SJCRH30 (cell line): ENCODE results near the gene C22orf39. TPM values are rescaled to one million over a fixed set of nuclear protein-coding genes. Genes with fewer than 3 reads are reported as not detected.

Source experiments
- DNase-seq, 2 experiments: peaks; one replicate each; pipeline ENCODE4 v3.0.0-alpha.2; 2015 to 2020
- H3K27ac ChIP-seq: fragments of 250-450 bp; sonication (Bioruptor Pico); 2 replicates; pipeline ENCODE4 v1.5.1; 2020; ENCODE audit warnings: mild to moderate bottlenecking, moderate library complexity
- H3K27me3 ChIP-seq: fragments of 250-450 bp; sonication (Bioruptor Pico); 2 replicates; pipeline ENCODE4 v1.5.1; 2020; ENCODE audit warnings: mild to moderate bottlenecking, moderate library complexity
- H3K36me3 ChIP-seq: fragments of 250-450 bp; sonication (Bioruptor Pico); 2 replicates; pipeline ENCODE4 v1.5.1; 2020; ENCODE audit warnings: mild to moderate bottlenecking, moderate library complexity
- H3K4me1 ChIP-seq: fragments of 250-450 bp; sonication (Bioruptor Pico); 2 replicates; pipeline ENCODE4 v1.5.1; 2020; ENCODE audit warnings: mild to moderate bottlenecking, moderate library complexity
- H3K4me3 ChIP-seq: fragments of 250-450 bp; sonication (Bioruptor Pico); 2 replicates; pipeline ENCODE4 v1.5.1; 2020; ENCODE audit warnings: mild to moderate bottlenecking, moderate library complexity
- H3K9me3 ChIP-seq: fragments of 250-450 bp; sonication (Bioruptor Pico); replicated peaks from 2 replicates; pipeline ENCODE4 v1.5.1; 2020; ENCODE audit warnings: mild to moderate bottlenecking, moderate library complexity
- total RNA-seq: library from RNA; depleted of rRNA; stranded (reverse); fragments of >200 nt; shearing (Covaris generic); gene quantifications from 2 replicates; pipeline ENCODE4 v1.2.3, GENCODE V29; 2014; rRNA removed

C22orf39 gene
- total RNA-seq, 1 experiment from 2014 or later: 40.9 TPM

DNA sequence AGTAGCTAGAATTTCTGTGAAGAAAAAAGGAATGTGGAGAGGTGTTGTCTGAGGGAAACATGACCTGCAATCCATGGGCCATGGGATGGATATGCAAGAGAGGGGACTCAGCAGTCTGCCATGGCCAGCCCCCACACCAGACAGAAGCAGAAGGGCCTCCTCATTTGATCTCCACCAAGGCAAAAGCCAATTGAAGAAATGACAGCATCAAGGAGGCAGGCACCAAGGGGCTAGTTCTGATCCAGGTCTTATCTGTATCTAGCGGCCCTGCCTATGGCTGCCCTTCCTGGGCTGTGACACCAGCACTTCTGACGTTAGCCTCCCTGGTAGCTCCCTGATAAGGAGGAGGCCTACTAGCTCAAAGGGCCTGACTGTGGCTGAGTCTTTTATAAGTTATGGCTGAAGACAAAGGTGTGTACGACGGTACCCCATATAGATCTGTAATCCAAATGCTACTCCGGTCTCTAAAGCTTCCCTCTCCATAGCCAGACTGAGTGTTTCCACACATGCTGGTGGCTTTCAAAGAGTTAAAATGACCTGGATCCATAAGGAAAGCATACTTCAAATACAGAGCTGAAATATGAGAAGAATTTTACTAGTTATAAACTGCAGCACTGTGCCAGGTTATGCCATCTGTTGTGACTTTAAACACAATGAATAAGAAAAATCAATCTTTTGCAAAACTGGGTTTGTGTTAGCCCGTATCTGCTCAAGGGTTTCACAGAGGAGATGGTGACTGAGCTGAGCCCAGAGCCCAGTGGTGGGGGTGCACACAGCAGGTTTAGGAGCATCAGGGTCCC is 50.4 kb downstream of the C22orf39 start:
- Histone ChIP-seq H3K27me3 (no peaks in the 10 kb centered on the region), H3K36me3 (peaks cover 35% of the 10 kb centered on the region), H3K27ac (no peak overlapping the region), H3K4me1 (no peaks in the 10 kb centered on the region), H3K4me3 (no peak overlapping the region), H3K9me3 (no peaks in the 10 kb centered on the region)
- DNase-seq: no peak

DNA sequence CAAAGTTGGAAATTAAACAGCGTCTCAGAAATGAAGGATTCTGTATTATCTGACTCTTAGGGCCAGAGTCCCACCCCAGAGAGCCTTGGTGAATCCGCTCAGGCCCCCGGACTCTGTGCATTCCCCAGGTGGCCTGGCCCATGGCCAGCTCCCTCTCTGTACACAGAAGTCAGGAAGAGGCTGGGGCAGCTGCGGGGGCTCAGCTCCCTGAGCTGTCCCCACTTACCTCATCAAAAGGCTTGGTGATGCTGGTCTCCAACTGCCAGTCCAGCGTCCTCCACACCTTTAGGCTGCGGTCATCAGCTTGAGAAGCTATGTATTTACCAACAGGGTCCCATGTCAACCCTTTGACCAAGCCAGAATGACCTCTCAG is 51.0 kb downstream of the C22orf39 start:
- no peaks in the 10 kb centered on the region for H3K27me3 ChIP-seq
- H3K4me3 ChIP-seq: no peak overlapping the region
- no peak overlapping the region for H3K27ac ChIP-seq
- H3K36me3 ChIP-seq: peaks cover 39% of the 10 kb centered on the region
- no peaks in the 10 kb centered on the region for H3K4me1 ChIP-seq
- H3K9me3 ChIP-seq: no peaks in the 10 kb centered on the region
- no peak for DNase-seq

DNA sequence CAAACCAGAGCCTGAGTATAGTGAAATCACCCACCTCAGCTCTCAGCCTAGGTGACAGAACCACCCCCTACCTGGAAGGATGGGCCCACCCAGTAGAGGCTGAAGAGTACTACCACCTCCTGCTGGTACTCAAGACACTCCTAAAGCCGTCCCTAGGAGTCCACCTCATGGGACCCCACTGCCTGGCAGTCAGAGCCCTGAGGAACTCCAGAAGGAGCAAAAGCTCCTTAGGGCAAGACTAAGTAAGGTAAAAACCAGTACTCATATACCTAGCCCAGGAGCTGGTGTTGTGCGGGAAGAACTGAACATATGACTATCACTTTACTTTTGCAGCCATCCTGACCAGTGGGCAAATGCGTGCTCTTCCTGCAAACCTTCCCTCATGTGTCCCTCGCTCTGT is 52.2 kb downstream of the C22orf39 start:
- H3K27me3 ChIP-seq: no peaks in the 10 kb centered on the region
- no peaks in the 10 kb centered on the region for H3K9me3 ChIP-seq
- no peak for DNase-seq
- H3K4me3 ChIP-seq: no peak overlapping the region
- H3K27ac ChIP-seq: no peak overlapping the region
- H3K36me3 ChIP-seq: peaks cover 42% of the 10 kb centered on the region
- no peaks in the 10 kb centered on the region for H3K4me1 ChIP-seq

DNA sequence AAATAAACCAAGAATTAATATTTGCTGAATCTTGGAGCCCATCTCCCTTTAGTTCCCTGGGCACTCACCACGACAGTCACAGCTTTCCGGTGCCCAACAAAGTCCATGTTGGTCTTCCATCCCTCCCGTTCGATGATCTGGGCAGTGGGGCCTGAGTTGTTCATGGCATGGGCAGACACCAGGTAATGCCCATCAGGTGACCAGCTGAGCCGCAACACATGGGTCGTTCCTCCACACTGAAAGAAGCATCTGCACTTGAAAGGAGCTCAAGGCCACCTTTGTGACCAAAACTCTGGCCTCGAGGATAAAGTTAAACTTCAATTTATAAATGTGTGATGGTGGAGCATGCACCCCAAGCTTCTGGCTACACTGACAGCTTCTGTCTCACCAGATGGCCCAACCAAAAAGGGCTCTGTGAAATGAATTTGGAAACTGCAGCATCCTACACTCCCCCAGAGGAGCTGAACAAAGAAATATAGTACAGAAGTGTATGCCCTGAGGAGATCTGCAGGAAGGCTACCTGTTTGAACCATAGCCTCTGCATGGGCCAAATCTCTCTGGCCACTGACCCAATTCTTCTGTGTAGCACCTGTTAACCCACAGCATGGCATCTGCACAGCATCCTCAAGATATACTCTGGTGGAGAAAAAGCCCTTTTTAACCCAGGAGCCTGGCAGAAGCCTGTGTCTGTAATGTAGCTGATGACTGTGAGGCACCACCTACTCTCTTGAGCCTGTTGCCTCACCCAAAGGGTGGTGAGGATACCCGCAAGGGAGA is 53.0 kb downstream of the C22orf39 start:
- DNase-seq: no peak
- Histone ChIP-seq H3K27ac (no peak overlapping the region), H3K4me3 (no peak overlapping the region), H3K36me3 (peaks cover 44% of the 10 kb centered on the region), H3K9me3 (no peaks in the 10 kb centered on the region), H3K27me3 (no peaks in the 10 kb centered on the region), H3K4me1 (no peaks in the 10 kb centered on the region)

DNA sequence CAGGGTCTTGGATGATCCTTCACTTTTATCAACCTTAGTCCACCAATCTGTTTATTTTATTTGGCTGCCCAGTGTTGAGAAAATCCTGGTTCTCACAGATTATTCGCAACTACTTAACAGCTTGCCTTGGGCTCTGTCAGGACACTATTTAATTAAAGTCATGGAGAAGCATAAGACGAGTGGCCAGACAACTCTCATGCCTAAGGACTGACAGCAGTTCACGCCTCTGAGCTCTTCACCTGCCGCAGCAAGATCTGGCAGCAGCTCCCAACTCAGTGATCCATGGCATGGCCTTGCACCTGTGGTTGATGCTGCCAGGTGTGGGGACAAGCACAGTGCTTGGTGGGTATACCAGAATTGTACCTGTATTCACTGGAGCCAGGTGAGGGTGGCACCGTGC is 53.8 kb downstream of the C22orf39 start:
- DNase-seq: no peak
- H3K36me3 ChIP-seq: peaks cover 49% of the 10 kb centered on the region

More for the DNA sequence above, 53.8 kb downstream of the C22orf39 start:
- H3K4me3 ChIP-seq: no peak overlapping the region
- no peaks in the 10 kb centered on the region for H3K9me3 ChIP-seq
- no peaks in the 10 kb centered on the region for H3K27me3 ChIP-seq
- H3K4me1 ChIP-seq: no peaks in the 10 kb centered on the region
- H3K27ac ChIP-seq: no peak overlapping the region

Other genes starting within 250 kb of the C22orf39 start
- gene CLTCL1, start 156.0 kb downstream of the C22orf39 start, total RNA-seq: 7.1 and 7.5 TPM in 2 replicates
- gene HIRA, start 16.0 kb downstream of the C22orf39 start, total RNA-seq: 25.2 and 25.3 TPM in 2 replicates
- 51.5 and 55.7 TPM in 2 replicates for gene MRPL40, start 15.2 kb downstream of the C22orf39 start, total RNA-seq
- gene UFD1, start 31.5 kb upstream of the C22orf39 start, total RNA-seq: 91.8 and 98.1 TPM in 2 replicates
- gene CDC45, start 32.2 kb upstream of the C22orf39 start, total RNA-seq: 48.4 and 56.0 TPM in 2 replicates
- gene CLDN5, start 76.7 kb upstream of the C22orf39 start, total RNA-seq: 0.04 and 0.20 TPM in 2 replicates